ENCODE results near the gene SLC12A6. TPM values are rescaled to one million over a fixed set of nuclear protein-coding genes. Genes with fewer than 3 reads are reported as not detected.

SLC12A6 gene
- total RNA-seq, 6 experiments from 2014 or later, result 5.6 to 10.9 (median 7.5) TPM

GRCh38 chr15:34373951-34374350, 36.4 kb upstream of the SLC12A6 start:
- H3K9me3 ChIP-seq, result no peaks in the 10 kb centered on the region
- H3K4me3 ChIP-seq, result no peak overlapping the region
- no peak for ATAC-seq
- WGBS (ENCODE audit: insufficient coverage, low coverage, low lambda C conversion rate, missing lambda C conversion rate), result no CpG with 5 or more reads among the region's 8 CpGs
- intact Hi-C loops (cut with DNase I), result no loop called here
- H3K27me3 ChIP-seq, result no peaks in the 10 kb centered on the region
- H3K4me1 ChIP-seq, result no peaks in the 10 kb centered on the region
- no peaks in the 10 kb centered on the region for H3K36me3 ChIP-seq
- TF ChIP-seq, protein P1, sequence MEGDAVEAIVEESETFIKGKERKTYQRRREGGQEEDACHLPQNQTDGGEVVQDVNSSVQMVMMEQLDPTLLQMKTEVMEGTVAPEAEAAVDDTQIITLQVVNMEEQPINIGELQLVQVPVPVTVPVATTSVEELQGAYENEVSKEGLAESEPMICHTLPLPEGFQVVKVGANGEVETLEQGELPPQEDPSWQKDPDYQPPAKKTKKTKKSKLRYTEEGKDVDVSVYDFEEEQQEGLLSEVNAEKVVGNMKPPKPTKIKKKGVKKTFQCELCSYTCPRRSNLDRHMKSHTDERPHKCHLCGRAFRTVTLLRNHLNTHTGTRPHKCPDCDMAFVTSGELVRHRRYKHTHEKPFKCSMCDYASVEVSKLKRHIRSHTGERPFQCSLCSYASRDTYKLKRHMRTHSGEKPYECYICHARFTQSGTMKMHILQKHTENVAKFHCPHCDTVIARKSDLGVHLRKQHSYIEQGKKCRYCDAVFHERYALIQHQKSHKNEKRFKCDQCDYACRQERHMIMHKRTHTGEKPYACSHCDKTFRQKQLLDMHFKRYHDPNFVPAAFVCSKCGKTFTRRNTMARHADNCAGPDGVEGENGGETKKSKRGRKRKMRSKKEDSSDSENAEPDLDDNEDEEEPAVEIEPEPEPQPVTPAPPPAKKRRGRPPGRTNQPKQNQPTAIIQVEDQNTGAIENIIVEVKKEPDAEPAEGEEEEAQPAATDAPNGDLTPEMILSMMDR (IDR thresholded peaks at IDR 0.05), result no peak
- TF ChIP-seq POLR2A (IDR thresholded peaks at IDR 0.05), result no peak
- H3K27ac ChIP-seq, result no peak overlapping the region
- DNase-seq, result no peak

DNA sequence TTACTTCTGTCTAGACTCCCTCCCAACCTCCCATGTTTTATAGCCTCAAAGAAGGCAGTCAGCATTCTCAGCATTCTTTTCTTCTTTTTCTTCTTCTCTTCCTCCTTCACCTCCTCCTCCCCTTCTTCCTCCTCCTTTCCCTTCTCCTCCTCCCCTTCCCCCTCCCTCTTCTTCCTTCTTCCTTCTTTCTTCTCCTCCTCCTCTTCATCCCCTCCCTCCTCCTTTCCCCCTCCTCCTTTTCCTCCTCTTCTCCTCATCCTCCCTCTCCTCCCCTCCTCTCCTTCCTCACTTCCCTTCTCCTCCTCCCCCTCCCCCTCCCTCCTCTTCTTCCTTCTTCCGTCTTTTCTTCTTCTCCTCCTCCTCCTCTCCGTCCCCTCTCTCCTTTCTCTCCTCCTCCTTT, 33.1 kb upstream of the SLC12A6 start:
- ATAC-seq (no peak), DNase-seq (no peak)

DNA sequence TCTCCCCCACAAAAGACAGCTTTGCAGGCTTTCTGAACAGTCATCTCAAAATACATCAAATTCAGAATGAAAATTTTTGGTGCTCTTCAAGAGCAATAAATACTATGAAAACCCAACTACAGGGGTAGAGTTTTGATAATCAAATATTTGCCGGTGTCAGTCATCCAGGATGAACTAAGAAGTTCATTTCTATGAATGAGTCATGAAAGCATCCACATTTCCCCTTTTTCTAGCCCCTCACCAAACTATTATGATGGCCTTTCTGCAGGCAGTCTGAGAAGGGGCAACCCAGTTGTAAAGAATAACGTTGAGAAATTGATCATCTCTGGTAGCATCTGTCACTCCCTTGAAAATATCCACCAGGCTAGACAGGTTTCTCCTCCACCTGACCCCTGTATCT, 32.5 kb upstream of the SLC12A6 start:
- H3K27me3 ChIP-seq, result no peaks in the 10 kb centered on the region
- intact Hi-C loops (cut with DNase I), result no loop called here
- no peak for DNase-seq
- no peaks in the 10 kb centered on the region for H3K36me3 ChIP-seq
- TF ChIP-seq, protein P1 (IDR thresholded peaks at IDR 0.05), result no peak
- no peak for TF ChIP-seq POLR2A (IDR thresholded peaks at IDR 0.05)
- no peak overlapping the region for H3K4me3 ChIP-seq
- no peaks in the 10 kb centered on the region for H3K9me3 ChIP-seq
- no peak for ATAC-seq
- 67% methylated on average over 2 of the region's 2 CpGs for WGBS (ENCODE audit: insufficient coverage, low coverage, low lambda C conversion rate, missing lambda C conversion rate)
- H3K4me1 ChIP-seq, result peaks cover 0 to 6% (median 0%) of the 10 kb centered on the region in 4 donors
- no peak overlapping the region for H3K27ac ChIP-seq

More for the DNA sequence above, 33.1 kb upstream of the SLC12A6 start:
- Histone ChIP-seq H3K27ac (no peak overlapping the region), H3K36me3 (no peaks in the 10 kb centered on the region), H3K9me3 (no peaks in the 10 kb centered on the region), H3K4me3 (no peak overlapping the region), H3K27me3 (no peaks in the 10 kb centered on the region), H3K4me1 (peaks cover 0 to 6% (median 0%) of the 10 kb centered on the region in 4 donors)
- TF ChIP-seq, protein P1 (IDR thresholded peaks at IDR 0.05), result no peak
- TF ChIP-seq POLR2A (IDR thresholded peaks at IDR 0.05), result no peak
- intact Hi-C loops (cut with DNase I), result no loop called here
- WGBS (ENCODE audit: insufficient coverage, low coverage, low lambda C conversion rate, missing lambda C conversion rate), result 46% methylated on average over 2 of the region's 2 CpGs

DNA sequence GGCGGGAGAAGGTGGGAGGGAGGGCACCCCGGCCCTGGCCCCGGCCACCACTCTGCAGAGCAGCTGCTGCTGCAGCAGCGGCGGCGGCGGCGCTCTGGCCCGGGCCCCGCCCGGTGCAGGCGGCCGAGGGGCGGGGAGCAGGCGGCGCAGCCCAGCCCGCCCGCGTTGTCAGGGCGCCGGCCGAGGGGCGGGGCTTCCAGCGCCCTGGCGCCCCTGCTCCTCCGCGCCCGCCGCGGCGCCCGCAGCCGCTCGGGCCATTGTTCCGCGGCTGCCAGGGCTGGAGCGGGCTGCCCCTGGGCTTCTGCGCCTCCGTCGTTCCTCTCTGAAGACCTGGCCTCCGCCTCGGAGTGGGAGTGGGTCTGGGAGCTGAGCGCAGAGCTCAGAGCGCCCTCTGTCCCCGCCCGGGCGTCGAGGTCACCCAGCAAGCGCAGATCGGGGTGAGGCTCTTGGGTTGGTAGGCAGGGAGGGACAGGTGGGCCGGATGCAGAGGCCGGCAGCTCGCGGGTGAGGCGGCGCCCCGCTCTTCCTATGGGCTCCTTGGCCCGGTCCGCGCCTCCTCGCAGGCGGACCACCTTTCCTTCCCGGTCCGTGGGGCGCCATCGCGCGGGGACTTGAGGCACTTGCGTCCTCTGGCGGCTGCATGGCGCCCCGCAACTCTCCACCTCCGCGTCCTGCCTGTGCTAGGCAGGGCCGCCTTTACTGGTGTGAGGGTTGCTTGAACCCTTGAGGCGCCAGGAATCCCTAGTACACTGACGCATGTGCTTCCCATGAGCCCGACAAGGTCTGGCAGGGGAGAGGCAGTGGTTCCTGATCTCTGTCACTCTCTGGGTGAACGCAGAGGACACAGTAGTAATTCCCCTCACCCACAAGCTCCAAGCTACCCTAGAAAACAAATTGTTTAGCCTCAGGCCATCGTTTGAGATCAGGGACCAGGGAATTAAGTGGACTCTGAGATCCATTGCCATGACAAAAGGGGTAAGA, 29.8 kb upstream of the SLC12A6 start, which contains the start of gene LPCAT4:
Gene LPCAT4 (minus strand): TSS at position 96 of the 981 bp plus-strand sequence. CDS start 96 bp downstream, outside the sequence.
- DNase-seq, result peak; percentile 88 to 92 (median 92)
- H3K36me3 ChIP-seq, result no peaks in the 10 kb centered on the region
- no peaks in the 10 kb centered on the region for H3K9me3 ChIP-seq
- no peaks in the 10 kb centered on the region for H3K27me3 ChIP-seq
- intact Hi-C loops (cut with DNase I), result loop anchor here in 1 of 2 donors (10.0 kb wide), 1 partner anchor 123 kb away; no protein-coding TSS in a partner anchor
- peak within 1 kb of the TSS; percentile 78 to 95 (median 79) for H3K4me3 ChIP-seq
- 0% methylated on average over 23 of the region's 80 CpGs for WGBS (ENCODE audit: insufficient coverage, low coverage, low lambda C conversion rate, missing lambda C conversion rate)
- peaks cover 0 to 6% (median 0%) of the 10 kb centered on the region in 4 donors for H3K4me1 ChIP-seq
- H3K27ac ChIP-seq, result peak within 1 kb of the TSS; percentile 76 to 93 (median 92)
- peak; percentile 70 for TF ChIP-seq POLR2A (IDR thresholded peaks at IDR 0.05)
- TF ChIP-seq, protein P1 (IDR thresholded peaks at IDR 0.05), result peak; percentile 89 to 98 (median 94)
- ATAC-seq, result peak; percentile 91 to 96 (median 93)

All from right lobe of liver (tissue), 6 donors.